GM10266 (cell line): ENCODE data around the gene GAS6.

Experiments
- DNase-seq: peaks from one replicate; pipeline ENCODE4 v3.0.0; 2012; ENCODE audit errors: extremely low spot score
- TF ChIP-seq, protein P1 (sequence below): IDR thresholded peaks from 2 replicates; pipeline ENCODE4 v1.5.1; 2012; ENCODE audit warnings: mild to moderate bottlenecking, low read depth; ENCODE audit not compliant: control insufficient read depth, insufficient read depth; ENCODE audit errors: missing control alignments

GAS6 gene

GRCh38 chr13:113865427-113865826 is 1.6 kb upstream of the GAS6 start:
- TF ChIP-seq, protein P1, sequence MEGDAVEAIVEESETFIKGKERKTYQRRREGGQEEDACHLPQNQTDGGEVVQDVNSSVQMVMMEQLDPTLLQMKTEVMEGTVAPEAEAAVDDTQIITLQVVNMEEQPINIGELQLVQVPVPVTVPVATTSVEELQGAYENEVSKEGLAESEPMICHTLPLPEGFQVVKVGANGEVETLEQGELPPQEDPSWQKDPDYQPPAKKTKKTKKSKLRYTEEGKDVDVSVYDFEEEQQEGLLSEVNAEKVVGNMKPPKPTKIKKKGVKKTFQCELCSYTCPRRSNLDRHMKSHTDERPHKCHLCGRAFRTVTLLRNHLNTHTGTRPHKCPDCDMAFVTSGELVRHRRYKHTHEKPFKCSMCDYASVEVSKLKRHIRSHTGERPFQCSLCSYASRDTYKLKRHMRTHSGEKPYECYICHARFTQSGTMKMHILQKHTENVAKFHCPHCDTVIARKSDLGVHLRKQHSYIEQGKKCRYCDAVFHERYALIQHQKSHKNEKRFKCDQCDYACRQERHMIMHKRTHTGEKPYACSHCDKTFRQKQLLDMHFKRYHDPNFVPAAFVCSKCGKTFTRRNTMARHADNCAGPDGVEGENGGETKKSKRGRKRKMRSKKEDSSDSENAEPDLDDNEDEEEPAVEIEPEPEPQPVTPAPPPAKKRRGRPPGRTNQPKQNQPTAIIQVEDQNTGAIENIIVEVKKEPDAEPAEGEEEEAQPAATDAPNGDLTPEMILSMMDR = no peak
- no peak for DNase-seq

DNA sequence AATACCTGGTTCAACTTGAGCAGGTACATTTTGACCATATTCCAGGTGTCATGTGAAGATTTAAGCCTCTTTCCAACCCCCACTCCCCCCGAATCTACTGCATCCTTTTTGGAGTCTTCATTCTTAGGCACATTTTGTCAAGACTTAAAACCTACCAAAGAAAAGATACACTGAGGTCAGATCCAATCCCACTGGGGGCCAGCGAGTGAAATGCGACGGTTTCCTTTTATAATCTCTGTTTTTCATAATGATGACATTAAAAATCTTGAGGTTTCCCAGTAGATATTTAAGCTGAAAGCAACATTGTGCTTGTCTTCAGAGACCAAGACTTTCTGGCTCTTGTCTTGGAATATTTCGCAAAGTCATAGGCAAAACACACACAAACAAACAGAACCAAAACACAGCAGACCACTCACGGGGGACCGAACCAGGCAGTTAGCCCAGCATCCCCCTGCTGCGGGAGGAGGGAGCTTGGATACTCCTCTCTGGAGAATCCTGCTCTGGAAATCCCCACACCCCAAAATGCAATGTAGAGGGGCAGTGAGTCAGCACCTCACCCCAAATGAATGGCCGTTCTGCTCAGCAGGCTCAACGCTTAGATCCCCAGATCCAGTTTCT is 506 bp upstream of the GAS6 start:
- TF ChIP-seq, protein P1 = no peak

DNA sequence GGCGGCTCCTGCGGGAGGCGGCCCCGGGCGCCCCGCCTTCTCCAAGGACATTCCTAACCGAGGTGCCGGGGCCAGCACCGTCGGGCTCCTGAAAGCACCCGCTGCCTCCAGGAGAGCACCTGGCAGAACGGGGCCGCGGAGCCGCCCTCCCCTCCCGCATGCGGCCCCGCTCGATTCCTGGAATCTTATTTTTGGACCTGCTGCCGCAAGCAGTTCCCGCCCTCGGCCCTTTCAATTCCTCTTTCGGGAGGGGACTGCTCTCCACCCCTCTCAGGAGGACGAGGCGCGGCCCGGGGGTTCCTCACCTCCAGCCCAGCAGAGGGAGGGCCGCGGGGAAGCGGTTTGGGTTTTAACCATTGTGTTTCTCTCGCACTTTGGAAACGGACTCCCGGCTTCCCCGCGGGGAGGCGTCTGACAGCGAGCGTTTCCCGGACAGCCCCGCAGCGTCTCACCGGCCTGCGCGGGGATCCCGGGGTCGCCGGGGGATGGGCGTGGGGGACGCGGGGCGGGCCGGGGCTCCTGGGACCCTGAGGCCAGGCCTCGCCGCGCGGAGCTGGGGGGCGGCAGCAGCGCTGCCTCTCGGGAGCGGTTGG is 849 bp downstream of the GAS6 start:
- TF ChIP-seq, protein P1 = no peak

More for the DNA sequence above, 506 bp upstream of the GAS6 start:
- no peak for DNase-seq

DNA sequence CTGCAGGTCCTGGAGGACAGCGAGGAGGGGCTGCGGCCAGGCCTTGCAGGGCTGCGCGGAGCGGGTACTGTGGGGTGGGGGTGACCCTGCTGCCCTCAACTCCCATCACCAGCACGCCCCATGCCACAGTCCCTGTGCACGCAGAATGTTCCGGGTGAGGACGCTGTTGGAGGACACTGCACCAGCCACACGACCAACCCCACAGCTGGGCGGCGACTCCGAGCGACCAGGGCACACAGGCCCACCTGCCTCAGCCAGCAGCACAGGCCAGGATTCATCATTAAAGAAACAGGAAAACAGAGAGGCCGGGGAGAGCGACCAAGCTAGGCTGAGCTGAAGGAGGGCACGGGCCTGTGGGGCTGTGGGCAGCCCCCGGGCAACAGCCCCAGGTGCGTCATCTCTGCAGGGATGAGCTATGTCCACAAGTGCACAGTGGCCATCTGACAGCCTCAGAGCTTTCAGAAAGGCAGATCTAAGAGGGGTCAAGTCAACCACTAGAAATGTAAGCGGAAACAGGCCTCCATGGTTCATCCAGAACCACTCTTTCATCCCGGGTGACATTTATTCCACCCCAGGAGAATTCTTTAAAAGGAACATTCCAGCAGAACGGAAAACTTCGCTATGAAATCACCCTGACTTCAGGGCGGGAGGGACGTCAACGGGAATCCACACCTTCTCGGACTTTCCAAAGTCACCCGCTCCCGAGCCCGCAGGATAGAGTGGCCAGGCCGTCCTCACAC is 1.5 kb downstream of the GAS6 start:
- no peak for DNase-seq
- TF ChIP-seq, protein P1 = no peak

More for the DNA sequence above, 849 bp downstream of the GAS6 start:
- peak; percentile 78 for DNase-seq

GRCh38 chr13:113861433-113862030 is 2.3 kb downstream of the GAS6 start:
- no peak for DNase-seq
- TF ChIP-seq, protein P1 = no peak

DNA sequence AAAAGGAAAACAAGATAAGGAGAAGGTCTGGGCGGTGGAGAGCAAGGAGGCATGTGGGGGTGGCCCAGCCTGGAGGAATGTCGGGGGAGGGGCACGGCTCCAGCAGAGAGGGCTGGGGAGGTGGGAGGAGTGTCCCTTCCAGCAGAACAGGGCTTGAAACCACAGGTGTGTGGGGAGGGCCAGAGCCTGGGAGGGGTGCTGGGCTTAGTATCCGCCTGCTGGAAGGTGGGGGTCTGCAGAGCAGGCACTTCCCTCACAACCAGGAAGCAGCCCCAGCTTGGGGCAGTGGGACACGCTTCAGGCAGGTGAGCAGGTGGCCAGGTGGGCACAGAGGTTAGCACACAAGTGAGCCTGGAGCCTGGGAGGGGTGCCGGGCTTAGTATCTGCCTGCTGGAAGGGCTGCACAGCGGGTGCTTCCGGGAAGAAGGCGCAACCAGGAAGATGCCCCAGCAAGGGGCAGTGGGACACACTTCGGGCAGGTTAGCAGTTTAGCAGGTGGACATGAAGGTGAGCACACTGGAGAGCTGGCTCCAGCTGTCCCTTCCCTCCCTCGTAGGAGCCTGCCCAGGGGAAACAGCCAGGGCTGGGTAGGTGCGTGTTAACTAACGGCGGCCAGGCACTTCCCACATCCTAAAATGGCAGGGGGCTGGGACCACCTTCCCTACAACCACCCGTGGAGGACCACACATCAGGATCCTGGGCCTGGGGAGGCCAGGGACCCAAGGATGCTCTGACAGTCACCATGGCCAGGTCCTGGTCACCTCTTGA is 3.0 kb downstream of the GAS6 start:
- no peak for DNase-seq

More for the DNA sequence above, 3.0 kb downstream of the GAS6 start:
- TF ChIP-seq, protein P1 = no peak
